SK-N-SH treated with all-trans-retinoic acid at 6 μM for 48 hours (cell line): ENCODE data around the gene UNC119B.

Experiments used
- ARNTL ChIP-seq: fragments of 450-650 bp; formaldehyde crosslinking; IDR thresholded peaks from 2 replicates; pipeline ENCODE4 v1.5.0; 2020; ENCODE audit warnings: low read depth, mild to moderate bottlenecking, moderate library complexity, borderline replicate concordance
- RARB ChIP-seq: fragments of 250-450 bp; sonication (Bioruptor Pico); IDR thresholded peaks from 2 replicates; pipeline ENCODE4 v1.8.0; 2021; ENCODE audit warnings: mild to moderate bottlenecking, moderate library complexity

DNA sequence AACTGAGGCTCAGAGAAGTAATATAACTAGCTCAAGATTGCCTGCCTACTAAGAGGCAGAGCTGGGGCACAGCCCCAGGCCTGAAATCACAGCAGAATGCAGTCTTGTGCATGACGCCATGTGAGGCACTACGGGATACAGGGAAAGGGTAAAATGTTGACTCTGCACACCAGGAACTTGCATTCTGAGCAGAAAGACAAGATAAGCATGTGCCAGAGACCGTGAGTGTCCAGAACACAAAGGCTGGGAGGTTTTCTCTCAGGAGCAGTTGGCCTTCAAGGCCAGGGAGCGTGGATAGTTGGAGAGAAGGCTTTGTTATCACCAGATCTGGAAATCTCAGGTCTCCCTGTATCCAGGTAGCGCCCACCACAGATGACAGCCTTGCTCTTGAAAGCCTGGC is 46.5 kb upstream of the UNC119B start:
- TF ChIP-seq RARB (CRISPR knock-in tag) (no peak), ARNTL (CRISPR knock-in tag) (no peak)
